Measurements from ENCODE around the gene FOXP4.

FOXP4 gene

DNA sequence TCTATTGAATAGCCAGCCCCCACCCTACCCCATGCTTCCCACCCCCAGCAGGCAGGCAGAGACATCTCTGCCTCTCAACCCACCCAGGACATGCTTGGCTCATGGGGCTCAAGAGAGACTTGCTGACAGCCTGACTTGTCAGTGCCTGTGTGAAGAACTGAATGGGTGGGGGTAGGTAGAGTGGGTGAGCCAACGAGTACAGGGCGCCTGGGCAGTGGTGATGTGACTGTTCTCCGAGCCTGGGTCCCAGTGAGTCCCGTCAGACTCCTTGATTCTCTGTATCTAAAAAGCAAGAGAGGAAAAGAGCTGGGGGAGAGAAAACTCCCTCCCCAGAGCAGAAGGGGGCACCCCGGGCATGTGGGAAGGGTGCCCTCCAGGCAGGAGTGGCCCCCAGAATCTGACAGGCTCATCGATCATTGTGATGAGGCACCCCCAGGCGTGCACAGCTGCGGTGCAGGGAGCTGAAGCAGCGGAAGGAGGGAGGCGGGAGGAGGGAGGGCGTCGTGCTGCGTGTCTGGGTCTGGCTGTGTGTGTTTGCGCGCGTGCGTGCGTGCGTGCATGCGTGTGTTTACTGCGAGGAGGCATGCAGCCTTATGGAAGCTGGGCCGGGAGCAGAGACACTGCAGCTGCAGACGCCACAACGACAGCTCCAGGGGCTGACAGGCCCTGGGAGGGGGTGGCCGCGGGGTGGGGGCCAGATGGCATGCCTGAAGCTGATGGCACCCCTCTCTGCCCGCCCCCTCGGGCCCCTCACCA, 40.2 kb downstream of the FOXP4 start:
- no peak for FAIRE-seq

DNA sequence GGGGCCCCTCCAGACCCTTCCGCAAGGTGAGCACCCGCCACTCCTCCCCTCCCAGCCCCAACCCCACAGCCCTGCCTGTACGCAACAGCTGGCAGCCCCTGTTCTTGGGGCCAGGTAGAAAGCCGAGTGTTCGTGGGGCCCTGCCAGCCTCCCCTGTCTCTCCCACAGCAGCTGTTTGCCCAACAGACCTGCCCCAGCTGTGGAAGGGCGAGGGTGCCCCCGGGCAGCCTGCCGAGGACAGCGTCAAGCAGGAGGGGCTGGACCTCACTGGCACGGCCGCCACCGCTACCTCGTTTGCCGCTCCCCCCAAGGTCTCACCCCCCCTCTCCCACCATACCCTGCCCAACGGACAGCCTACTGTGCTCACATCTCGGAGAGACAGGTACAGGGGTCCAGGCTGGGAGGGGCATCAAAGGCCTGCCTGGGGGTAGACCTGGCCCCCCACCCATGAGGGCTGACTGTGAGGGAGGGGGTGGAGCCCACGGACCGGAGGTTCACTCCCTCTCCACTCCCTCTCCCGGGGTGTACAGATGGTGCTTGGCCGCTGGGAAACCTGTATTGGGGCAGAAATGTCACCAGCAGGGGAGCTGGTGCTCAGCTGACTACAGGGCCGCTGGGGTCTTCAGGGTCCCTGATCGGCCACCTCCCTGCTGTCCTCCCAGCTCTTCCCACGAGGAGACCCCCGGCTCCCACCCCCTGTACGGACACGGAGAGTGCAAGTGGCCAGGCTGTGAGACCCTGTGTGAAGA, 41.1 kb downstream of the FOXP4 start:
- no peak for FAIRE-seq

DNA sequence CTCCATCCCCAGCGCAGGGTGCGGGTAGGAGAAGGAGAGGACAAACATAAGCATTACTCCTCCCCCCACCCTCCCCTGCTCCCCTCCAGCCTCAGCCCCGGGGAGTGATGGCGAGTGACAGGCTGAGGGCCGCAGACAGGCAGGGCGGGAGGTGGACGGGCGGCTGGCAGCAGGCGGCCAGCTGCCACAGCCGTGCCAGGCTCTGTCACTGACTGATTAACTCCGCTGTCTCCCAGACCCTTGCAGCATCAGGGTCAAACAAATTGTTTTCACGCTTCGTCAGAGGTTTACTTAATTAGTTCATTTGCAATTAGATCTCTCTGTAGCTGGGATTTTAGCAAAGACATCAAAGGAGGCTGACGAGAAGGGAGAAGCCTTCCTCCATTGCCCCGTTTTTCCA, 41.9 kb downstream of the FOXP4 start:
- no peak for FAIRE-seq

DNA sequence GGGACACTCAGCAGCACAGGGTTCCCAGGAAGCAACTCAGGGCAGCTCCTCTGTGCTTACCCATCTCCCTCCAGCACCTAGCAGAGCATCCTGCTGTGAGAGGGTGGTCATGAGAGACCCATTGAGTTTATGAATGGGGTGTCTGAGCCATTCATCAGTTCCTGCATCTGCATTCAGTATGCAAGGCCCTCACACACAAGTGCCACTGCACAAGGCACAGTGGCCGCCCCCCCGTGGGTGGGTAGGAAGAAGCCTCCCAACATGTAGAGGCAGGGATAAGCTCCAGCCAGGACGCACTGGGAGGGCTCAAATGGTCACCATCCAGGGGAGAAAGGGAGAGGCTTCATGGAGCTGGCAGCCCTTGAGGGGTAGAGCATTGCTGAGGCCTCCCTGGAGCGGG, 43.0 kb downstream of the FOXP4 start:
- FAIRE-seq = no peak

DNA sequence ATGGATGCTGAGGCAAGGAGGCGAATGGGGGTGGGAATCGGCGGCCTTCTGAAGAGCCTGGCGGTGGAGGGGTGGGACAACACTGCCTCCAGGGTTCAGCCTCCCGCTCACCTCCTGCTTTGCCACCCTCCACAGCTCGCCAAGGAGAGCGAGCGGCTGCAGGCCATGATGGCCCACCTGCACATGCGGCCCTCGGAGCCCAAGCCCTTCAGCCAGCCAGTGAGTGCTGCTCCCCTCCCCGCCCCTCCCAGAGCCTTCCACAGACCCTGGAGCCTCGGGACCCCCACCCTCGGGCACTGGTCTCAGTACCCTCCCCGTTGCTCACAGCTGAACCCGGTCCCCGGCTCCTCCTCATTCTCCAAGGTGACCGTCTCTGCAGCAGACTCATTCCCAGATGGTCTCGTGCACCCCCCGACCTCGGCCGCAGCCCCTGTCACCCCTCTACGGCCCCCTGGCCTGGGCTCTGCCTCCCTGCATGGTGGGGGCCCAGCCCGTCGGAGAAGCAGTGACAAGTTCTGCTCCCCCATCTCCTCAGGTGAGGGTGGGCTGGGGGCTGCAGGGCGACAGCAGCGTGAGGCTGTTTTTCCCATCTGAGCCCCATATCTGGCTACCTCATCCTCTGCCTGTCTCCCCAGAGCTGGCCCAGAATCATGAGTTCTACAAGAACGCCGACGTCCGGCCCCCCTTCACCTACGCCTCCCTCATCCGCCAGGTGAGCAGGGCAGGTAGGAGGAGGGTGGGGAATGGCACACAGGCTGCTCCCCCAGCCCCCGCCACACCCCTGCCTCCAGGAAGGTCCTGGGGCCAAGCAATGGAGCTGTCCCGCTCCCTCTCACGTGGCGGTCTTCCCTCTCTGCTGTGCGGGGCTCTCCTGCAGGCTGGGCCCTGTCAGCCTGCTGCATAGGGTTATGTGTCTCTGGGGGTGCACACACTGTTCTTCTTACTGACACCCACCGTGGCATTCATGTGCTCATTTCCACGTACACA, 43.7 kb downstream of the FOXP4 start:
- no peak for FAIRE-seq

DNA sequence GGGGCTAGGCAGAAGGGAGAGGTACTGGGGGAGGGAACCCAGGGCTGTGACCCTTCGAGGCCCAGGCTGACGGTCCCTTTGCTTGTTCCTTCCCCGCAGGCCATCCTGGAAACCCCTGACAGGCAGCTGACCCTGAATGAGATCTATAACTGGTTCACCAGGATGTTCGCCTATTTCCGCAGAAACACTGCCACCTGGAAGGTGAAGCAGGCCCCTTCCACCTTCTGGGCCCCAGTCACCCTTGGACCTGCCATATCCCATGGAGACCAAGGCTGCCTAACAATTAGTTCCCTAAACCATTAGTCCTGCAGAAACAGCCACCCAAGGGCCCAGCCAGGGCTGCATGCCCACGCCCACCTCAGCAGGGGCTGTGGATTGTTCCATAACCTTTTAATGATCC, 44.9 kb downstream of the FOXP4 start:
- FAIRE-seq = no peak

DNA sequence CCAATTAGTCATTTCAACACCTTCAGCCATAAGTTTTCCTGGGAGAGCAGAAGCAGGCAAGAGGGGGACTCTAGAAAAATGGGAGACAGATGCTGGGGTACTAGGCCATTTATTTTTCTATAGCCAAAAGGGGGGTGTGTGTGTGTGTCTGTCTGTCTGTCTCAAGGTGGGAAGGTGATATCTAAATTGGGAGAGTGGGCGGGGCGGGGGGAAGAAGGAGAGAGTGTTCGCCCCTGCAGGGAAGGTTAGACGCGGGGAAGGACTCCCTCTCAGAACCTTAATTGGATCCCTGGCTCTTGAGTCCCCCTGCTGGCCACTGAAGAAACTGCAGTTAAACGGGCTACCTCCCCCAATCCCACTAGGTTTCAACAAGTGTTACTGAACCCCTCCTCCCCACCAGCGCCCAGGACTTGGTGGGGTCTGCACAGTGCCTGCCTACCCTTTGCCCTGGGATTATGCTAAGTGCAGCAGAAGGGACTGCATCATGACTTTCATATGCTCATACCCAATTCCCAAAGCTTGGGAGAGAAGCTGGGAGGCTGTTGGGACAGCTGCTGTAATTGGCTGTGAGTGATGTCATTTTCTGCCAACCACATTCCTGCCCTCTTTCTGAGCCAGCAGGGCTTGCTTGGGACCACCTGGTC, 45.8 kb downstream of the FOXP4 start:
- FAIRE-seq = no peak

DNA sequence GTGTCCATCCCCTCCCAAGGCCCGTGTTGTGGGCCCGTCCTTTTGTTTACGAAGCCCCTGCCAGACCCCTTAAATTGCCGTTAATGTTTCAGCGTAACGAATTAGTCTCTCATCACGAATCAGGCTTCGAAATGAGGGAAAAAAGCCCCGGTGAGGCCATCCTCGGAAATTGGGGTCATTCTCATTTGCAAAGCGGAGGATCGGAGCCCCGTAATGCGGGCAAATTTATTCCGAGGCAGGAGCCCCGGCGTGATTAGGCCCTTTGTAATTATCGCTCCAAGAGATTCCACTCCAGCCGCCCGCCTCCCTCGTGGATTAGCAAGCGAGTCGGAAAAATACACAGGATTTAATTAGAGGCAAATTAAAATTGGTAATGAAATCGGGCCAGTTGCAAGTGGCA, 47.2 kb downstream of the FOXP4 start:
- FAIRE-seq = no peak

DNA sequence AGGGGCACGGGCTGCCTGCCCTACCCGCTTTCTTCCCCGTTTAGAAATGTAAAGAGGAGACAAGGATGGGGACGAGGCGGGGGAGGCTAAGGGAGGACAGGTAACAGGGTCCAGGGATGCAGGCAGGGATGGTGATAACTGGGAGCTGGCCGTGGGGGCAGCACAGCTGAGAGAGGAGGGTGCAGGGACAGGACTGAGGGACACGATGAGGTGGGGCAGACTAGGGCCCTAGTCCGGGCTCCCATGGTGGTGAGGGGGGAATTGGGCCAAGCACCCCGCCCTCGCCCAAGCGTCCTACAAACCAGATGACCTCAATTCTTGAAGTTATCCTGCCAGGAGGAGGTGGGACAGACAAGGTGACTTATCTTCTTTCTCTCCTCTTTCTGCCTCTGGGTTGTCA, 47.7 kb downstream of the FOXP4 start:
- no peak for FAIRE-seq

DNA sequence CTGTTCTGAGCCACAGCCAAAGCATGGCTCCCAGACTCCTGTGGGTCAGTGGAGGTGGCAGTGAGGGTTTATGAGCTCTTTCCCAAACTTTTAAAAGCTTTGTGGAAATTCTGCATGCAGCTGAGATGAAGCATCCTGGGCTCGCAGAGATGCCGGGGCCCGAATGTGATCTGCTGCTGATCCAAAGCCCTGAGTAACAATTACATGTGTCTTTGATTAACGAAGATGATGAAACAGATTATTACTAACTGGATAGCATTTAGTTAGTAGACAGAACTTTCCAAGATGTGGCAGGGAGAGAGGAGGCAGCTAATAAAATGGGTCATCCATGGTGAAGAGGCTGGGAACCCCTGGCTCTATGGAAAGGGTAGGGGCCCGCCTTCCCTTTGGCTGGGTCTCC, 48.1 kb downstream of the FOXP4 start:
- no peak for FAIRE-seq

DNA sequence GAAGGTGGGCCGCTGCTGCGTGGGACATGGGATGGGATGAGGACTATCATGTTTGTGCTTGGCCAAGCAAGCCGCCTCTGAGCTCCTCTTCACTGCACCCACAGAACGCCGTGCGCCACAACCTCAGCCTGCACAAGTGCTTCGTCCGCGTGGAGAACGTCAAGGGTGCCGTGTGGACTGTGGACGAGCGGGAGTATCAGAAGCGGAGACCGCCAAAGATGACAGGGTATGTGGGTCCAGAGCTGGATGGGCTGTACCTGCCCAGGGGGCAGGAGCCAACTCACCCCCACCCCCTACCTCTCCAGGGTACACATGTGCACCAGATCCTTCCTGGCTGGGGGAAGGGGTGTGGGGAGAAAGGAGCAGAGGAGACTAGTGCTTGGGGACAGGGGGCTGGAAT, 48.6 kb downstream of the FOXP4 start:
- FAIRE-seq = no peak

DNA sequence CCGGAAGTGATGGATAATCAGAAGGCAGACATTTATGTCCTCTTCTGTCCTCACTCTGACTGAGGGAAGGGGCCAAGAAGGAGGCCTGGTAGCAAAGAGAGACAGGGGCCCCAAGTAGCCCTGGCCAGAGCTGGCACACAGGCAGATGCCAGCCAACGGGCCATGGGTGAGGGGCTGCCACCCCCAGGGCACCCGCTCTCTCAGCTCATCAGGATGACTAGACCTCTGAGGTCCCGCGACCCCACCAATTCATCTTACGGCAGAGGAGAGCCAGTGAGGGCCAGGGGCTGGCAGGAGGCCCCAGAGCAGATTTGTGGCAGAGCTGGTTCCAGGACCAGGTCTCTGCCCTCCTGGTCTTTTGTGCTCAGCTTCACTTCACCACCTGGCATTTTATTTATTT, 49.0 kb downstream of the FOXP4 start:
- no peak for FAIRE-seq

DNA sequence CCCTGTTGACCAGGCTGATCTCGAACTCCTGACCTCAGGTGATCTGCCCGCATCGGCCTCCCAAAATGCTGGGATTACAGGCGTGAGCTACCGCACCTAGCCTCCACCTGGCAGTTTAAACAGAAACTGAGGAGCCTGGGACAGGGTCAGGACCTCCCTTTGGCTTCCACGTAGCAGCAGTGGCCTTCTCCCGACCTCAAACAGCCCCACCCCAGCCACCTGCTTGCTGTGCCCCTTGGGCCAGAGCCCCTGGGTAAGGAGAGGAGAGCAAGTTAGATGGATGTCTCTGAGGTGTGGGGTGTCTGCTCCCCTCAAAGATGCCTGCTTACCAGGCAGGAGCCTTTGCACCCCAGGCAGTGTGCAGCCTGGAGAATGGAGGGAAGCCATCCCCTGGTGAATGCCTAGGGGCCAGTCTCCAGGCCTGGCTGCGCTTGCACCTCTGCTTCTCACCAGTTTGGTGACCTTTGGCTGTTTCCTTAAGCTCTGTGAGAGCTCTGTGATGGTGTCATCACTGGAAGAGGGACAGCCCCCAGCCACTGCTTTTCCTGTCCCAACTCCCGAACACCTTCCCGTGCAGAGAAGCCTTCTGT, 50.0 kb downstream of the FOXP4 start:
- FAIRE-seq = no peak

DNA sequence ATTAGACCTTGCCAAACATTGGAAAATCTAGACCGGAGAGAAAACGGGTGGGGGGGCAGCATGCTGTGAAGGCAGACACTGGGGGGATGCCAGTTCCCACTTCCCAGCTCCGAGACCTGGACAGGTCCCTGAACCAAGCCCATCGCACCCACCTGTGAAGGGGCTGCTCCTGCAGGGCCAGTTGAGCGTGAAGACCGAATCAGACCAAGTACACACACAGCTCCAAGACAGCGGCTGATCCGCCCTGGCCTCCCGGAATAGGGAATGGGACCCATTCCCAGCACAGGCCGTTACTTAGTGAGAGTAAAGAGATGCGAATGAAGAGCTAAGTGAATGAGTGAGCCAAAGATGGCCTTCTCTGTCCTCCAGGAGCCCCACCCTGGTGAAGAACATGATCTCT, 50.6 kb downstream of the FOXP4 start:
- no peak for FAIRE-seq

DNA sequence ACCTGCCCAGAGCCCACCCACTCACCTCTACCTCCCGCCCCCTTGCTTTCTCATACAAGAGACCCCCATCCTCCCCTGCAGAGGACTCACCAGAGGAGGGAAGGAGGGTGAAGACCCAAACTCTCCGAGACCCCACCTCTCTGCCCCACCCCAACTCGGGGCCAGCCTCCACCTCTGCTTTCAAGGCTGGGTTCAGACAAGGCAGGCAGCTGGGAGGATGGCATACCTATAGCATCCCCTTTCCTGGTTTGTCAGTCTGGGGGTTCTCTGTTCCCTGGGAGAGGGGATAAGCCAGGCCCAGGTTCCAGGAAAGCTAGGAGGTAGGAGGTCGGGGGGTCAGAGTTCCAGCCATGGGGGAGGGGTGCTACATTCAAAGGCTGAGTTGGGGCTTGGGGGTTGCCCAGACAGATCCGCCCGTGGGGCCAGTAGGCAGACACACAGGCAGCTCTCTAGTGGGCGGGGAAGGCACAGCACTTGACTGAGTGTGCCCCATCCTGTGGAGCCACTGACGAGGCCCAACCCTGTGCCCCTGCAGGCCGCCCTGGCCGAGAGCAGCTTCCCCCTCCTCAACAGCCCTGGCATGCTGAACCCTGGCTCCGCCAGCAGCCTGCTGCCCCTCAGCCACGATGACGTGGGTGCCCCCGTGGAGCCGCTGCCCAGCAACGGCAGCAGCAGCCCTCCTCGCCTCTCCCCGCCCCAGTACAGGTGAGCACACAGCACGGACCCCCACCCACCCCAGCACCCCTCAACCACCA, 51.2 kb downstream of the FOXP4 start:
- no peak for FAIRE-seq

DNA sequence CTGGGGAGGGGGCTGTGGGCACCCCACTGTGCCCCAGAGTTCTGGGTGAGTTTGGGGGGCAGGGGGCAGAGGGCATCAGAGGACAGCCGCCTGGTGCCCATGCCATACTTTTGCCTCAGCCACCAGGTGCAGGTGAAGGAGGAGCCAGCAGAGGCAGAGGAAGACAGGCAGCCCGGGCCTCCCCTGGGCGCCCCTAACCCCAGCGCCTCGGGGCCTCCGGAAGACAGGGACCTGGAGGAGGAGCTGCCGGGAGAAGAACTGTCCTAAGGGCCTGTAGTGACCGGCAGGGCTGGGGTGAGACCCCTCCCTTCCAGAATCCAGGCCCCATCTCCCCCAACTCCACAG, 52.5 kb downstream of the FOXP4 start:
- FAIRE-seq = no peak

DNA sequence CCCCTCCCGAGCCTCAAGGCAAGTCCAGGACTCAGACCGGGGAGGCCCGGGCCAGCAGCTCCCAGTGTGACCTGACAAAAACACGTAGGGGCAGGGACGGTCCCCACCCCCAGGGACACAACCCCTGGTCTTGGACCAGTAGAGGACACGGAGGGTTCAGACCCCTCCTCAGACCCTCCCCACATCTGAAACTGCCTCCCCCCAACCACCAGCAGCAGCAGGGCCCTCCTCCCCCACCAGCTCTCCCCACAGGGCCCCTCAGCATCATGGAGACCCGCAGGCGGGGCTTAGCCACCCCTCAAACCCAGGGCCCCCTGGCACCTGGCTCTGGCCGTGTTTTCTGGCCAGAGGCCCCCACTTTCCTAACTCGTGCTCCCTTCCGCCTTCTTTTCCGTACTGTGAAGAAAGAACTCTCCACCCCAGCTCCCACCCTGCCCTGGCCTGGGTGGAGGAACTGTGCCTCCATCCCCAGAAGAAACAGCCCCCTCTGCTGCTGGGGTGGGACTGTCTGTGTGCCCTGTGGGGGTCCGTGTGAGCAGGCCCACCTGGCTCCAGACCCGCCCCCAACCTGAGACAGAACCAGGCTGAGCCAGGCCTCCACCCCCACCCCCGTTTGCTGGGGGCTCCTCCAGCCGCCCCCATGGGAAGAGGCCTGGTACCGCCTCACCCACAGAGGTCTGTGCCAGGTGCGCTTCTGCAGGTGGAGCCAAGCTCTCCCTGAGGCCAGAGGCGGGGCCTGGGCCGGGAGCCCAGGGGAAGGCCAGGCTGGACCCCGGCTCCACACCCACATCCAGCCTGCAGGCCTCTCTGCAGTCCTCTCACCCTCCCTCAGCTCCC, 53.1 kb downstream of the FOXP4 start:
- no peak for FAIRE-seq

DNA sequence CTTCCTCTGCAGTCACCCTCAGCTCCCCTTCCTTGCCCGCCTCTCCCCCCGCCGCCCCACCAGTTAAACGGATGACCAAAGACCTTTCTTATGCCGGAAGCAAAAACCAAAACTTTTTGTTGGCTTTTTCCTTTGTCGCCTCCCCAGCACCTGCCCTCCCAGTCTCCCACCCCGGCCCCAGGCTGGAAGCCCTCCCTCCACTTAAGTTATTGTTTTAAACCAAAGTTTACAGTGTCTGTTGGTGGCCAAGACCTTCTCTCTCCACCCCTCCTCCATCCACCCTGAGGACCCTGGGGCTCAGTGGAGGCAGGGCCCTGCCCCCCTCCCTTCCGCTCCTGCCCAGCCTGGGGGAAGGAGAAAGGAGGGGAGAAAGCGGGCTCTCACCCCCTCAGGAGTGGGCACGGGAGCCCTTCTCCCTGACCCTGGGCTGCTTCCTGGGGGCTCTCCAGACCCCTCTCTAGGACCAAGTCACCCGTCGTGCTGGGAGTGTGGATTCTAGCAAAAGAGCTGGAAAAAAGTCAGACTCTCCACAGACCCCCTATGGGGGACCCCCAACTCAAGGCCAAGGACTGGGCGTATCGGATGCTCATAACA, 53.8 kb downstream of the FOXP4 start:
- no peak for FAIRE-seq

DNA sequence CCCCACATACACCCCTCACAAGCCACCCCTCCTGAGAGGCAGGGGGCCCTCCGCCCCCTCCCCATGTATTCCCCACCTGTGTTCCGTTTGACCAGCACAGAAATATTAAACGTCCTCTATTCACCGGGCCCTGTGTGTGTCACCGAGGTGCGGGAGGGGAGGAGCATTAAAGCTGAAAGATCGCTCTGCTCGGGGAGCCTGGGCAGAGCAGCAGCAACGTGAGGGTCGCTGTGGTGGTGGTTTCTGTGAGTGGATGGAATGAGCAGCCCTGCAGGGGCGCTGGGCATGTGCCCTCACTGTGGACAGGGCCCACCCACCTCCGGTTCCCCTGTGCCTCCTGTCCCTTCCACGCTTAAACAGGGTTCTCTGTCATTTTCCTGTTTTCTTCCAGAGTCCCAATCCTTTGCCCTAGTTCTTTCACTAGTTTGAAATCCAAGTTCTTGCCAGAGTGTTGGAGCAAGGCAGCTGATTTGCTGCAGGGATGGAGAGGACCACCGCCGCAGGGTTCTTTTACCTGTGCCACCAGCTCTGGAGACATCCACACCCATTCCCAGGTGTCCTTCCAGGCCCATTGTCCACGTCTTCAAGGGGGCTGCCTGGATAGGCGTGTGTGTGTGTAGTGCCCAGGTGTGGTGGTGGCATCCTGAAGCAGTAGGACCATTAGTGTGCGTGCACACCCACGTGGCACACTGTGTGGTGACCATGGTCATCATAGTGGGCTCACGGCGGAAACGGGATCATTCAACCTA, 54.5 kb downstream of the FOXP4 start:
- FAIRE-seq = no peak

DNA sequence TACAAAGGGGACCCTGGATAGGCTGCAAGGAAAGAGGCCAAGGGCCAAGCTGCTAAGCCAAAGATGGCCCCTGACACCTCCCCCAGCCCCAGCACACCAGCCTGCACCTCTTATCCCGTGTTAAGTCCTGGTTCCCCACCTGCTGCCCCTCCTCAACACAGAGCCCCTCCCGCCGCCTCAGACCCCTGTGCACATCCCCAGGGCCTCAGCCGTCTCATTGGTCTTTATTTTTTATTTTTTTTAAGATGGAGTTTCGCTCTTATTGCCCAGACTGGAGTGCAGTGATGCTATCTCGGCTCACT, 55.0 kb downstream of the FOXP4 start:
- no peak for FAIRE-seq

Data from colon (tissue), 2 donors.